HG03432 (cell line): ENCODE results near the gene PCDHGB6.
"Not testable (repeated sequence)": the region's sequence is repeated elsewhere in the genome, so short reads cannot be mapped to it uniquely, and the experiment has no call there.

Experiments used
- ATAC-seq: cut with Tn5 transposase; IDR thresholded peaks from one replicate; pipeline ENCODE4 v1.9.1; 2021; ENCODE audit warnings: mild to moderate bottlenecking, moderate library complexity; ENCODE audit not compliant: unreplicated experiment

PCDHGB6 gene

GRCh38 chr5:141407790-141408505 is at the start of gene PCDHGB6:
TSS of gene PCDHGB6 (plus strand) at chr5:141408021. CDS start at chr5:141408203, 182 bp downstream.
- ATAC-seq: peak; percentile 81

- peak; percentile 82 for ATAC-seq
Measured at GRCh38 chr5:141359790-141360426, 47.9 kb upstream of the PCDHGB6 start, which contains the start of gene PCDHGB2. TSS of gene PCDHGB2 (plus strand) at chr5:141359994. CDS start at chr5:141360136, 142 bp downstream.

- no peak for ATAC-seq
Measured at GRCh38 chr5:141360685-141361084, 47.1 kb upstream of the PCDHGB6 start.

GRCh38 chr5:141362719-141363118 is 45.1 kb upstream of the PCDHGB6 start:
- no peak for ATAC-seq

GRCh38 chr5:141363952-141364660 is 43.7 kb upstream of the PCDHGB6 start, which contains the start of gene PCDHGA5:
TSS of gene PCDHGA5 (plus strand) at chr5:141364162. CDS start at chr5:141364331, 169 bp downstream.
- ATAC-seq: no peak

GRCh38 chr5:141366016-141366896 is 41.6 kb upstream of the PCDHGB6 start:
- ATAC-seq: no peak

GRCh38 chr5:141369994-141370848 is 37.6 kb upstream of the PCDHGB6 start, which contains the start of gene PCDHGB3:
TSS of gene PCDHGB3 (plus strand) at chr5:141370242. CDS start at chr5:141370395, 153 bp downstream.
- ATAC-seq: peak; percentile 93

GRCh38 chr5:141371572-141372475 is 36.0 kb upstream of the PCDHGB6 start:
- no peak for ATAC-seq

GRCh38 chr5:141373673-141374317 is 34.0 kb upstream of the PCDHGB6 start, which contains the start of gene PCDHGA6:
TSS of gene PCDHGA6 (plus strand) at chr5:141373891. CDS start at chr5:141374084, 193 bp downstream.
- ATAC-seq: no peak

- ATAC-seq: no peak
Measured at GRCh38 chr5:141374627-141375026, 33.2 kb upstream of the PCDHGB6 start.

- not testable (repeated sequence) for ATAC-seq
Measured at GRCh38 chr5:141375444-141376155, 32.2 kb upstream of the PCDHGB6 start.

GRCh38 chr5:141382469-141383294 is 25.1 kb upstream of the PCDHGB6 start, which contains the start of gene PCDHGA7:
TSS of gene PCDHGA7 (plus strand) at chr5:141382742. CDS start at chr5:141382900, 158 bp downstream.
- peak; percentile 64 for ATAC-seq

GRCh38 chr5:141383345-141383744 is 24.5 kb upstream of the PCDHGB6 start:
- ATAC-seq: no peak

- no peak for ATAC-seq
Measured at GRCh38 chr5:141384471-141385267, 23.2 kb upstream of the PCDHGB6 start.

GRCh38 chr5:141387557-141388311 is 20.1 kb upstream of the PCDHGB6 start, which contains the start of gene PCDHGB4:
TSS of gene PCDHGB4 (plus strand) at chr5:141387698. CDS start at chr5:141387885, 187 bp downstream.
- ATAC-seq: peak; percentile 91
